Activated CD4-positive, alpha-beta T cell treated with anti-CD3 and anti-CD28 coated beads for 48 hours (primary cell): Measurements from ENCODE around the gene ODAPH.
A peak's percentile ranks its signal among the peaks of the same experiment; 100 is the strongest.
"Not testable (repeated sequence)": the region's sequence is repeated elsewhere in the genome, so short reads cannot be mapped to it uniquely, and the experiment has no call there.

ENCODE experiments used
- DNase-seq: peaks from one replicate; pipeline ENCODE4 v3.0.0-alpha.2; 2020

ODAPH gene, protein sequence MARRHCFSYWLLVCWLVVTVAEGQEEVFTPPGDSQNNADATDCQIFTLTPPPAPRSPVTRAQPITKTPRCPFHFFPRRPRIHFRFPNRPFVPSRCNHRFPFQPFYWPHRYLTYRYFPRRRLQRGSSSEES

DNA sequence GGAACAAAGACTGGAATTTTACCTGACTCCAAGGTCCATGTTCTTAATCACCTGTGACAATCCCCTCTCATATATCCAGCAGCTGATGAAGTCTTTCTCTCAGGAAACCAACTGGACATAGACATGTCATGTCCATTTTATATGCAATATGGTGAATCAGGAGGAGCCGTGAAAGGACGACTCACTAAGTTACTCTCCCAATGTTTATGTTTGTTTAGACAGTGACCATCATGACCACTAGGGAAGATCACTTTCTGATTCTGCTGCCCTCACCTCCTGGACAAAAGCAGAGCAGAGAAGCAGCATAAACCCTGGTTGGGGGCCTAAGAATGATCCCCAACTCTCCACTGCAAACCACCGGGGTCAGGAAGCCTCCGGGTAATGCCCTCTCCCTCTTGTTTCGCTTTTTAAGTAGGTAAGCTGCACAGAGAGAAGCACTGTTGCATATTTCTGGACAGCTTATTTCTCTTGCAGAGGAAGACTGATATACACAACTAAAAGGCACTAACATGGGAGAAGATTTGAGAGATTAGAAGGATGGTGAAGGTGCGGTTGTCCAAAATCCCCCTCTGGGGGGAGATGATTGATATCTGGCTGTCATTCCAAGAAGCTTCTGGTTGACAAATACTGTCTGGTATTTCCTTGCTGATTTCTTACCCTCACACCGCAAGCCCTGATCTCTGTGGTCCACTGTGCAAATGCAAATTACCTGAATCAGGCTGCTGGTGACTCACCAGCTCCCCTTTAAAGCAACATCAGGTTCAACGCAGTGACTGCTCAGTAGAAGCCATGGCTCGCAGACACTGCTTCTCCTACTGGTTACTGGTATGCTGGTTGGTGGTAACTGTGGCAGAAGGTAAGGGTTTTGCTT, at the start of gene ODAPH:
TSS of gene ODAPH (plus strand) at position 773 of the 871 bp plus-strand sequence. CDS start at position 790, 17 bp downstream.
- DNase-seq = peak; percentile 19

DNA sequence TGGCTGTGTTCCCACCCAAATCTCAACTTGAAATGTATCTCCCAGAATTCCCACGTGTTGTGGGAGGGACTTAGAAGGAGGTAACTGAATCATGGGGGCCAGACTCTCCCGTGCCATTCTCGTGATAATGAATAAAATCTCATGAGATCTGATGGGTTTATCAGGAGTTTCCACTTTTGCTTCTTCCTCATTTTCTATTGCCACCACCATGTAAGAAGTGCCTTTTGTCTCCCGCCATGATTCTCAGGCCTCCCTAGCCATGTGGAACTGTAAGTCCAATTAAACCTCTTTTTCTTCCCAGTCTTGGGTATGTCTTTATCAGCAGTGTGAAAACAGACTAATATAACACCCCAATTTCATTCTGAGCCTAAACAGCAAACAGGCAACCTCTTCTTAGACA, 46.3 kb upstream of the ODAPH start:
- DNase-seq = not testable (repeated sequence)

DNA sequence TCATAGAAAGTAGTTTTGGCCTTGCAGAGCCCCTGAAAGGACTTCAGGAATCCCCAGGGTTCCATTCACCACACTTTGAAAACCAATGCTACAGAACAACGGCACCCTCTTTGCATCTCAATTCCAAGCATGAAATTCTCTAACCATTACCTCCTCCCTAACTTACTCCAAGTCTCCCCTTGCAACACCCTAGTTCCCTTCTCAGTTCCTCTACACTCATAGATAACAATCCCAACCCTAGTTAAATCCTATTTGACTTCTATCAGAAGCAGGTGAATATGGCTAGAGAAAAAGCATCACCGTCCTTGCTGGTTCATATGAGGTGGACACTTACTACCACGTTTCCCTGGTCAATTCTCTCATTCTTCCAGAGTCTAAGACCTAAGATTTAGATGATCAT, 44.0 kb upstream of the ODAPH start:
- DNase-seq = no peak

DNA sequence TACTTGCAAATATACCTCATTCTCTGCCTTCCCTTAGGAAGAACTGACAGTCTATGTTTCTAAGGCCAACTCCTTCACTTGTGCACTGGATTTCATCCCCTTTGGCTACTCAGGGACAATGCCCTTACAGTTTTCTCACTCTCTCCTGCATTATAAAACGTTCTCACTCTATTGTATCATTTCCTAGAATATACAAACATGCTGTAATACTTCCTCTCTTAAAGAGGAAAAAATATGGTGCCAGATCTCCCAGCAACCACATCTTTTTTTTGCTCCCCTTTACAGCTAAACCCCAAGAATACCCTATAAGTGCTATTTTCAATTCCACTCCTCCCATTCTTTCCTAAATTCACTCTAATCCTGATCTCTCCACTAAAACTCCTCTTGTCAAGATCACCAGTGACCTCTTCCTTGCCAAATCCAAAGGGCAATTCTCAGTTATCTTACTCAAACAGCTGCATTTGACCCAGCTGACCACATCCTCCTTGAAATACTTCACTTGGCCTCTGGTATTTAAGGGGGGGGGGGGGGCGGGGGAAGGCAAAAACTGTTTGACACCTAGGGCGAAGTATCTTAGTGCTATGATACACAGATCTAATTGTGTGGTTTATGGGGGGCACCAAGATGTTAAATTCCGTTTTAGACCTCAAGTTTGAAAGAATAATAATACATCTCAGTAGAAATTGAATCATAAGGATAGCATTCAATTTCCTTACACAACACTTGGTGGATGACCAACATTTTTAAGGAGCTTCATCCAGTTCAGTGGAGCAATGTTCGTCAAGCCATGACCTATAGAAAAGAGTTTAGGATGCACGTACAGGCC, 43.3 kb upstream of the ODAPH start:
- no peak for DNase-seq

DNA sequence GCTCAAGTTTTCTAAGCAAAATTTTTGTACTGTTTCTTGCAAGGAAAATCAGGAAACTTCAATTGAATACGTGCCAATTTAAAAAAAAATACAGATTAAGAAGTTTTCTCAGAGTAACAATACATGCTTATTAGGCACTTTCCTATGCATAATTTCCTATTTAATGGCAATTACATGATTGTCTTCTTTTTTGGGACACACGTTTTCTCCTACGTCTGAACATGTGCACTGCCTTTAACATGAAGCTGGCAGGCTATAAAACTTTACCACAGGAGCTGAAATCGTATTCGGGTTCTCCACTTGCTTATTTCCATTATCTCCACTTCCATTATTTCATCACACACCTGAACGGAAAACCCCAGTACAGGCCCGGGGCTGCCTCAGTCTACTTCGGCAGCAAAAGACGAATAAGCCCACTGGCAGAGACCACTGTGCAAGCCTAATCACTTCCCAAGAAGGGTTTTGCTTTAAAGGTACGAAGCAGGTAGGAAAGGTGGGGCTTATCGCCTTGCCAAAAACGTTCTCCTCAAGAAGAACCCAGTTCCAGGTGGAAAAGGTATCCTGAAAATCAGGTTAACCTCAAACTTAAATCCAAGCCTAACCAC, 42.2 kb upstream of the ODAPH start:
- DNase-seq = no peak

DNA sequence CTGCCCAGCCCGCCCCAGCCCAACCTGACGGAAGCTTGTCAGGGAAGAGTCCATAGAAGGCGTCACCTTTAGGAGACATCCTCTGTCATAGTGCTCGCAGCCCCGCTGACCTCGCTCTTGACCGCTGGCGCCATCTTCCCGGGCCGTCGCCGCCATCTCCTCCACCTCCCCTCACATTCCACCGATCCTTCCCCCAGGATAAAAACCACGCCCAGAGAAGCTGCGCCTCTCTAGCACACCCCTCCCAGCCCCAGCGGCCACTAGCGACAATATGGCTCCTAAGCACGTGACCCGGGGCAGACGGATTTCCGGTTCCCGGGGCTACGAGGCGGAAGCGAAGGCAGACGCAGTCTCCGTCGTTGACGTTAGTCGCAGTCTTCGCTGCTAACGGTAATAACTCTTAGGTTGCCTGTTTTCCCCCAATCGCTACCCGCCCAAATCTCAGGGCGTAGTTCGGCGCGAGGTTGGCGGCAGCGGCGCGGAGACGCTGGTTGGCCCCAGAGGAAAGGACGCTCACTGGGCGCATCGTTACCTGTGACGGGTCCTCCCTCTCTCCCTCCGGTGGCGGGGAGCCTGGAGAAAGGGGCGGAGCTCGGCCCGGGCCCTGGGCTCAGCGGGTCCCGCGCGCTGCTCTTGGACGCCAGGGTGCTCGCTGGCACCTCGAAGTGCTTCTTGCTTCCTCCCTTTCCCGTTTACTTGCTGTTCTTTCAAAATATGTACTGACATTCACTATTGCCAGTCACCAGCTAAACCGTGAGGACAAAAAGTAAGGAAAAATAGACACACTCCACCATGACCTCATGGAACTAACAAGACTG, 41.5 kb upstream of the ODAPH start, which contains the start of the genes RCHY1 and THAP6:
TSS of gene RCHY1 (minus strand) at position 273 of the 818 bp plus-strand sequence. CDS start at position 156, 117 bp downstream.
TSS of gene THAP6 (plus strand) at position 343 of the 818 bp plus-strand sequence. CDS start 980 bp downstream, outside the sequence.
- peak; percentile 95 for DNase-seq

DNA sequence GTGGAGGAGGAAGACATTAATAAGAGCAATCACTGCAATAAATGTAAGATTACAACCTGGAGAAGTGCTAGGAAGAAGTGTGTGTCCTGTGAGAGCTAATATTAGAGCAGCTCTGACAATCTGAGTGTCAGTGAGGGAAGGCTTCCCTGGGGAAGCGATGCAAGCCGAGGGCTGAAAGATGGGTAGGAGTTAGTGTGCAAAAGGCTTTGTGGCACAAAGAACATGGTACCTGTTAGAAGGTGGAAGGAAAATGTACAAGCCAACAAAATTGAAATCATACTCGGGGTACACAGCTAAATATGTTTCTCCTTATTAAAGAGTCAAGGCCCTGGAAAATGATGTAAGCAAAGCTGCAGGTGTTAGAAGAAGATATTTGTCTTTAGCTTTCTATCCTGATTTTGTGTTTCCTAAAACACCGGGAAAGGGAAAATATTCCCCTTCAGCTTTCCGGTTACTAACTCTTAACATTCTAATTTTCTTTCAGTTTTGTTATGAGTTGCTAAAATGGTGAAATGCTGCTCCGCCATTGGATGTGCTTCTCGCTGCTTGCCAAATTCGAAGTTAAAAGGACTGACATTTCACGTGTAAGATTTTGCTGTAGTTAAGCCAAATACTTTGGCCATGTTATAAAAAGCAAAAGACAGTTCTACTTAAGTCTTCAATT, 40.8 kb upstream of the ODAPH start:
- DNase-seq = peak; percentile 14

DNA sequence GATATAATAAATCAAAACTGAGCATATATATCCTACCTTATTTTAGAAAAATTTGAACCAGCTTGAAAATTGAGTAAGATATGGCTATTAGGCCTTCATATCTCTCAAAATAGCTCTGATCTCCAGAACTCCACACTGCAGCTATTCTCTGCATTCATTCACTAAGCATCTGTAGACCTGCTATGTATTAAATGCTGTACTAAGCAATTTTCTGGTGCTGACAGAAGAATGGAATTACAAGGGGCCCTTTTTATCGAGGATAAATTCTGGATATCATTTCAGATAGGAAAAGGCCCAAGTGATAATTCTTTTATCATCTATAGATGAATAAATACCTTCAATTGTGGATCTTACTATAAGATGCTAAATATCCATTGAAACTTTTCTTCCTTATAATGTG, 39.7 kb upstream of the ODAPH start:
- no peak for DNase-seq

DNA sequence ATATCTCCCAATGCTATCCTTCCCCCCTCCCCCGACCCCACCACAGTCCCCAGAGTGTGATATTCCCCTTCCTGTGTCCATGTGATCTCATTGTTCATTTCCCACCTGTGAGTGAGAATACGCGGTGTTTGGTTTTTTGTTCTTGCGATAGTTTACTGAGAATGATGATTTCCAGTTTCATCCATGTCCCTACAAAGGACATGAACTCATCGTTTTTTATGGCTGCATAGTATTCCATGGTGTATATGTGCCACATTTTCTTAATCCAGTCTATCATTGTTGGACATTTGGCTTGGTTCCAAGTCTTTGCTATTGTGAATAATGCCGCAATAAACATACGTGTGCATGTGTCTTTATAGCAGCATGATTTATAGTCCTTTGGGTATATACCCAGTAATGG, 36.4 kb upstream of the ODAPH start:
- DNase-seq = not testable (repeated sequence)

DNA sequence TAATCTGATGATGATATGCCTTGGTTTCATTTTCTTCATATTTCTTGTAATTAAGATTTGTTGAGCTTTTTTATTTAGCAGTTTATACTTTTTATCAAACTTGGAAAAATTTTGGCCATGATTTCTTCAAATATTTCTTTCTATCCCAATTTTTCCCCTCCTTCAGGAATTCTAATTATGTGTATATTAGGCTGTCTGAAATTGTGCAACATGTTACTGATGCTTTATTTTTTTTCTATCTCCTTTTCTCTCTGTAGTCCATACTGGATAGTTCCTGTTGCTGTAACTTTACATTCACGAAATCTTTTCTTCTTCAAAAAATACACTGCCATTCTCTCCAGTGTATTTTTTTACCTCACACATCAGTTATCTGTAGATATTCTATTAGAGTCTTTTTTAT, 30.8 kb upstream of the ODAPH start:
- no peak for DNase-seq

DNA sequence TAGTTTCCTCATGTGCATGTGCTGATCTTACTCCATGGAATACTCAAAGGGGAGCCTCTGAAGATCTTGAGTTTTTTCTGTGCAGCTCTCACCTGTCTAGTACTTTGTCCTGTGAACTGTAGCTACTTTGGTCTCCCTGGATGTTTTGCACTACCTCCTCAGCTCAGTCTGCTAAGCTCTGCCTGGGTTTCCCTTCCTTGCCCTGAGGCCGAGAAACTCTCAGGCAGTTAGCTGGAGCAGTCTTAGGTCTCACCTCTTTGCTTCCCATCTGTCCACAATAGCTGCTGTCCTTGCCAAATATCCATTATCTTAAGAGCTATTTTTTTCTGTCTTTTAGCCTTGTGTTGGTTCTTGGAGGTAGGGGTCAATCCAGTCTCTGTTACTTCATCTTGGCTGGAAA, 30.0 kb upstream of the ODAPH start:
- DNase-seq = no peak

DNA sequence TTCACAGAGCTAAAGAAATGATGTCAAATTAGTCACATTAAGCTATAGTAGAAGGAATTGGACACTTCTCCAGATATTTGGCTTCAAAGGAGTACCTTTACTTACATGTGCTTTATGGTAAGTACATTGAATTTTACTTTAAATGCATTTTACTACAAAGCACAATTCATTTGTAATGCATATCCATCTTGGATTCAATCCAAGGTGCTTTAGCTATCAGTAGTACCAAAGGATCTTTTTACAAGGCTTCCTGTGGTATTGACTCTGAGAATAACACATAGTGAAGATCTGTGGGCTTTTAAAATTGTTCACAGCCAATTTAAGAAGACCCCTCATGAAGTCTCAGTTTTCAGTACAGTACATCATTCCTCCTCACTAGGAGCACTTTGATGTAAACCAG, 28.4 kb upstream of the ODAPH start:
- DNase-seq = no peak

DNA sequence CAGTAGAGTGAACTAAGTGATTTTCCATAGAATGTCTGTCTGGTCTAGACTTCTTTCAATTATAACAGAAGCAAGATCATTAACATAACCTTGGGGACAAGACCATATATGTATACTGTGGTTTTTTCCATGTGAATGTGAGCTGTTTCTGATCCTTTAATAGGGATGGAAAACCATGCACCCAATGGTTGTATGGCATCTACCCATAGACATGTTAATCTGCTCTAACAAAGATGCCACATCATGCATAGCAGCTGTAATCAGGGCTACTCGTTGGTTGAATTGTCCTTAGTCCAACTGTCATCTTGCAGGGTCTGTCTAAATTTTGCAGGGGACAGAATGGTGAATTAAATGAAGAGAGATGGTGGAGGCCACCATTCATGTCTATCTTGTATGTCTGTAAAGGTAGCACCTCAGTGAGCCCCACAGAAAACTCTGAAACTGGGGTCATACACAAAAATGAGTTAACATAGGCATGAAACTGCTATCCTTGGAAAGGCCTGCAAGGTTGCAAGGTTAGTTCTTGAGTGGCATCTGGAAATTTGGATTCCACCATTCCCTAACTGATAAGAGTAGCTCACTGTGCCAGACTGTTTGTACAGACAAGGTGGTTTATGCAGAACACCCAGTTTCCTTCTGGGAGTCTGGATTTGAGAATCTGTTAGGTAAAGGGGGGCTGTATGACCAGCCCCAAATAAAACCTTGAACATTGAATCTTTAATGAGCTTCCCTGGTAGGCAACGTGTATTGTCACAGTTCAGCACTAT, 25.1 kb upstream of the ODAPH start:
- no peak for DNase-seq

DNA sequence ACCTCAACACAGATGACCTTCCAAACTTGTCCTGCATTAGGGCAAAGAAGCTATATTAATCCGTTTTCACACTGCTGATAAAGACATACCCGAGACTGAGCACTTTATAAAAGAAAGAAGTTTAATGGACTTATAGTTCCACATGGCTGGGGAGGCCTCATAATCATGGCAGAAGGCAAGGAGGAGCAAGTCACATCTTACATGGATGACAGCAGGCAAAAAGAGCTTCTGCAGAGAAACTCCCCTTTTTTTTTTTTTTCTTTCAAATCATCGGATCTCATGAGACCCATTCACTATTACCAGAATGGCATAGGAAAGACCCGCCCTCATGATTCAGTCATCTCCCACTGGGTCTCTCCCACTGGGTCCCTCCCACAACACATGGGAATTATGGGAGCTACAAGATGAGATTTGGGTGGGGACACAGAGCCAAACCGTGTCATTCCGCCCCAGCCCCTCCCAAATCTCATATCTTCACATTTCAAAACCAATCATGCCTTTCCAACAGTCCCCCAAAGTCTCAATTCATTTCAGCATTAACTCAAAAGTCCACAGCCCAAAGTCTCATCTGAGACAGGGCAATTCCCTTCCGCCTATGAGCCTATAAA, 24.2 kb upstream of the ODAPH start:
- DNase-seq = not testable (repeated sequence)

DNA sequence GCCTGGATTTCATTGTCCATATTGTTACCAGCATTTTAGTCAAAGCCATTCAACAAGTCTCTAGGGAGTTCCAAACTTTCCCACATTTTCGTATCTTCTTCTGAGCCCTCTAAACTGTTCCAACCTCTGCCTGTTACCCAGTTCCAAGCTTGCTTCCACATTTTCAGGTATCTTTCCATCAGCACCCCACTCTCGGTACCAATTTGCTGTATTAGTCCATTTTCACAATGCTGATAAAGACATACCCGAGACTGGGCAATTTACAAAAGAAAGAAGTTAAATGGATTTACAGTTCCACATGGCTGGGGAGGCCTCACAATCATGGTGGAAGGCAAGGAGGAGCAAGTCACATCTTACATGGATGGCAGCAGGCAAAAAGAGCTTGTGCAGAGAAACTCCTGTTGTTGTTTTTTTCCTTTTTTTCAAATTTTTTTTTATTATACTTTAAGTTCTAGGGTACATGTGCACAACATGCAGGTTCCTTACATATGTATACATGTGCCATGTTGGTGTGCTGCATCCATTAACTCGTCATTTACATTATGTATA, 22.5 kb upstream of the ODAPH start:
- DNase-seq = not testable (repeated sequence)

DNA sequence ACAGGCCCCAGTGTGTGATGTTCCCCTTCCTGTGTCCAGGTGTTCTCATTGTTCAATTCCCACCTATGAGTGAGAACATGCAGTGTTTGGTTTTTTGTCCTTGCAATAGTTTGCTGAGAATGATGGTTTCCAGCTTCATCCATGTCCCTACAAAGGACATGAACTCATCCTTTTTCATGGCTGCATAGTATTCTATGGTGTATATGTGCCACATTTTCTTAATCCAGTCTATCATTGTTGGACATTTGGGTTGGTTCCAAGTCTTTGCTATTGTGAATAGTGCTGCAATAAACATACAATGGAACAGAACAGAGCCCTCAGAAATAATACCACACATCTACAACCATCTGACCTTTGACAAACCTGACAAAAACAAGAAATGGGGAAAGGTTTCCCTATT, 21.9 kb upstream of the ODAPH start:
- not testable (repeated sequence) for DNase-seq

DNA sequence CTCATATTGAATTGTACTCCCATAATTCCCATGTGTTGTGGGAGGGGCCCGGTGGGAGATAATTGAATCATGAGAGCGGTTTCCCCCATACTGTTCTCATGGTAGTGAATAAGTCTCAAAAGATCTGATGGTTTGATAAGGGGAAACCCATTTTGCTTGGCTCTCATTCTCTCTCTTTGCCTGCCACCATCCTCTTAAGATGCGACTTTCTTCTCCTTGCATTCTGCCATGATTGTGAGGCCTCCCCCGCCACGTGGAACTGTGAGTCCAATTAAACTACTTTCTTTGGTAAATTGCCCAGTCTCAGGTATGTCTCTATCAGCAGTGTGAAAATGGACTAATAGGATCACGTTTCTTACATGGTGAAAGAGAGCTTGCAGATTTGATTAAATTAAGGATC, 18.6 kb upstream of the ODAPH start:
- not testable (repeated sequence) for DNase-seq

DNA sequence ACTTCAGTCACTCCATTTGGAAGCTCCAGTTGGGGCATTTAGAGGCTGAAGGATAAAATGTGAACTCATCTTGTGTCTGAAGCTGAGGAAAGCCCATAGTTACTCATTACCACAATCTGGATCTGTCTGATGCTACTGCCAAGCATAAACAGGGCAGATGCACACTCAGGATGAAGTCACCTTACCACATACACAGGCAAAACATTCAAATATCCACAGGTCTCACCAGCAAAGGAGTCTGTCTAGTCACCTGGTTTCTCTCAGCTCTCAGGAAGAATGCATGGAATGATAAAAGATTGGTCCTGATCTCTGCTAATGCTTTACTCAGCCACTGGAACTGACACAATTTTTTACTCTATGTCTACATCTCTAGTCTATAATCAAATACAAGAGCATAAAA, 13.0 kb upstream of the ODAPH start:
- DNase-seq = no peak

DNA sequence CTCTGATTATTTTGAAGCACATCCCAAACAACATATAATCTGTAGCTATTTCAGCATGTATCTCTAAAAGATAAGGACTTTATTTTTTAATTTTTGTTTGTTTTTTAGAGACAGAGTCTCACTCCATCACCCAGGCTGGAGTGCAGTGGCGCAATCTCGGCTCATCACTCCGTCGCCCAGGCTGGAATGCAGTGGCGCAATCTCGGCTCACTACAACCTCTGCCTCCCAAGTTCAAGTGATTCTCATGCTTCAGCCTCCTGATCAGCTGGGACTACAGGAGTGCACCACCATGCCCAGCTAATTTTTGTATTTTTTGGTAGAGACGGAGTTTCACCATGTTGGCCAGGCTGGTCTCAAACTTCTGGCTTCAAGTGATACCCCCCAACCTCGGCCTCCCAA, 11.6 kb upstream of the ODAPH start:
- not testable (repeated sequence) for DNase-seq

DNA sequence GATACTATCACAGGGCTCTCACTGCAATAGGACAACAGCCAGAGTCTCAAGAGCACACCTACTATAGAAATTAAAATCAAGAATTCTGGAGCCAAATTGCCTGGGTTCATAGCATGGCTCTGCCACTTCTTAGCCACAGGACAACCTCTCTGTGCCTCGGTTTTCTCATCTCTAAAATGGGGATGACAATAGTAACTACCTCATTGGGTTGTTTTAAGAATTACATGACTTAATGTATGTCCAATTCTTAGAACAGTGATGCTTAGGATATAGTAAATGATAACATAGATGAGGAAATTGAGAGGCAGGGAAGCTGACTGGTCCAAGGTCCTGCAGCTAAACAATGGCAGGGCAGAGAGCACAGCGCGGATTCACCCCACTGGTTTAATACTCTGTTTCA, 11.0 kb upstream of the ODAPH start:
- DNase-seq = no peak
